Suprapubic skin (tissue), 3 donors: ENCODE results near the gene ELF5.

Experiments used
- CTCF ChIP-seq, 2 donors: fragments of 200-600 bp in 1 of 2; fragments of 450-650 bp in 1 of 2; sonication (generic) in 1 of 2; IDR thresholded peaks; one replicate each; pipeline ENCODE4 v1.5.1; 2016 to 2019; ENCODE audit warnings: antibody characterized with exemption in 2 of 2, mild to moderate bottlenecking in 1 of 2, moderate library complexity in 1 of 2
- EP300 ChIP-seq: sonication (generic); formaldehyde crosslinking; IDR thresholded peaks from one replicate; pipeline ENCODE4 v1.6.1; 2017; ENCODE audit warnings: antibody characterized with exemption
- POLR2A ChIP-seq, 2 donors: fragments of 450-650 bp; IDR thresholded peaks; one replicate each; pipeline ENCODE4 v1.6.1; 2017; ENCODE audit warnings: antibody characterized with exemption in 2 of 2, mild to moderate bottlenecking in 2 of 2, moderate library complexity in 2 of 2

- TF ChIP-seq CTCF (IDR thresholded peaks at IDR 0.05) (no peak), POLR2A (IDR thresholded peaks at IDR 0.05) (no peak), EP300 (no peak)
Measured at GRCh38 chr11:34432822-34433221, 80.8 kb downstream of the ELF5 start.
